ENCODE measurements around the gene ARID4A. TPM values are rescaled to one million over a fixed set of nuclear protein-coding genes. Genes with fewer than 3 reads are reported as not detected.

ARID4A gene
- total RNA-seq, 1 experiment from 2014 or later: 24.9 TPM

DNA sequence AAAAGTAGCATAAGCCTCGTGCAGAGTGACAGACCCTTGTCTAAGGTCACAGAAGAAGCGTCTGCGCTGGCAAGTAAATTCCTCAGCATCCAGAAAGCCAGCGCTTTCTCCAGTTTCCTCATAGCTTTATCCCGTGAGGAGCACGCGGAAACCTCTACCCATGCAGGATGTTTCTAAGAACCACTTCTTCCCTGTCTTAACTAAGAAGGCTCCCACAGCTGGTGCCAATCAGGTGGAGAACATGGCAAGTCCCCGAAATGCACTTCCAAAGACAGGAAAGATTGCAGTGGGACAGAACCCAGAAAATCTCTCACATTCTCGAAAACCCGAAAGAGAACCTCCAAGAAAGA lies 968 bp upstream of the ARID4A start:
- no peak for DNase-seq (ENCODE audit: low spot score)
- Histone ChIP-seq H3K4me1 (ENCODE audit: insufficient read depth, low read length, poor library complexity, severe bottlenecking) (peaks cover 7% of the 10 kb centered on the region), H3K9me3 (ENCODE audit: low read depth, low read length, poor library complexity, severe bottlenecking) (no peaks in the 10 kb centered on the region), H3K36me3 (ENCODE audit: insufficient read depth, low read length, poor library complexity, severe bottlenecking) (peaks cover 37% of the 10 kb centered on the region), H3K27me3 (replicated peaks; ENCODE audit: insufficient read depth, low read depth, low read length, poor library complexity) (no peaks in the 10 kb centered on the region), H3K4me3 (ENCODE audit: low read depth, low read length, poor library complexity, severe bottlenecking) (peak overlapping the region; percentile 77), H3K27ac (ENCODE audit: low read depth, low read length, poor library complexity, severe bottlenecking) (peak overlapping the region; percentile 96)
- intact Hi-C loops (cut with micrococcal nuclease; ENCODE audit: unreplicated experiment): no loop called here
- POLR2A ChIA-PET (ENCODE audit: low non-redundant PET): no interaction called here
- CTCF ChIA-PET: no interaction called here
- no peak for TF ChIP-seq CTCF (conservative IDR thresholded peaks at IDR 0.05; ENCODE audit: low read depth, low read length)
- no peak for TF ChIP-seq EZH2 (IDR thresholded peaks at IDR 0.05; ENCODE audit: borderline replicate concordance, low read depth, low read length, poor library complexity, severe bottlenecking)
- TSS peak; percentile 61 for BruUV-seq (replicated peaks)

GRCh38 chr14:58297762-58298476 lies 436 bp upstream of the ARID4A start:
- no peak for TF ChIP-seq EZH2 (IDR thresholded peaks at IDR 0.05; ENCODE audit: borderline replicate concordance, low read depth, low read length, poor library complexity, severe bottlenecking)
- no peak for TF ChIP-seq CTCF (conservative IDR thresholded peaks at IDR 0.05; ENCODE audit: low read depth, low read length)
- H3K4me1 ChIP-seq (ENCODE audit: insufficient read depth, low read length, poor library complexity, severe bottlenecking): peaks cover 7% of the 10 kb centered on the region
- BruUV-seq (replicated peaks): no TSS peak
- peak; percentile 100 for DNase-seq (ENCODE audit: low spot score)
- H3K36me3 ChIP-seq (ENCODE audit: insufficient read depth, low read length, poor library complexity, severe bottlenecking): peaks cover 35% of the 10 kb centered on the region
- intact Hi-C loops (cut with micrococcal nuclease; ENCODE audit: unreplicated experiment): loop anchor here (1.0 to 2.0 kb wide), 2 partner anchors 33 to 129 kb away; partner anchors contain the start of genes KIAA0586 and TIMM9
- H3K27me3 ChIP-seq (replicated peaks; ENCODE audit: insufficient read depth, low read depth, low read length, poor library complexity): no peaks in the 10 kb centered on the region
- ChIA-PET POLR2A (ENCODE audit: low non-redundant PET) (interaction anchor here (0.5 to 0.6 kb wide), 4 partner anchors 10 to 806 kb away, joined by 3 to 7 read pairs (median 3); no protein-coding TSS in a partner anchor), CTCF (interaction anchor here (0.6 kb wide), 1 partner anchor 191 kb away, joined by 3 read pairs; no protein-coding TSS in a partner anchor)
- H3K27ac ChIP-seq (ENCODE audit: low read depth, low read length, poor library complexity, severe bottlenecking): peak overlapping the region; percentile 96
- peak overlapping the region; percentile 77 for H3K4me3 ChIP-seq (ENCODE audit: low read depth, low read length, poor library complexity, severe bottlenecking)
- H3K9me3 ChIP-seq (ENCODE audit: low read depth, low read length, poor library complexity, severe bottlenecking): no peaks in the 10 kb centered on the region

- H3K36me3 ChIP-seq (ENCODE audit: insufficient read depth, low read length, poor library complexity, severe bottlenecking): peaks cover 17% of the 10 kb centered on the region
- H3K4me1 ChIP-seq (ENCODE audit: insufficient read depth, low read length, poor library complexity, severe bottlenecking): peaks cover 7% of the 10 kb centered on the region
- peak overlapping the region; percentile 77 for H3K4me3 ChIP-seq (ENCODE audit: low read depth, low read length, poor library complexity, severe bottlenecking)
- H3K27ac ChIP-seq (ENCODE audit: low read depth, low read length, poor library complexity, severe bottlenecking): peak overlapping the region; percentile 68
- intact Hi-C loops (cut with micrococcal nuclease; ENCODE audit: unreplicated experiment): loop anchor here (2.0 kb wide), 1 partner anchor 31 kb away; no protein-coding TSS in a partner anchor
- H3K9me3 ChIP-seq (ENCODE audit: low read depth, low read length, poor library complexity, severe bottlenecking): no peaks in the 10 kb centered on the region
- TF ChIP-seq EZH2 (IDR thresholded peaks at IDR 0.05; ENCODE audit: borderline replicate concordance, low read depth, low read length, poor library complexity, severe bottlenecking): no peak
- no peak for TF ChIP-seq CTCF (conservative IDR thresholded peaks at IDR 0.05; ENCODE audit: low read depth, low read length)
- CTCF ChIA-PET: no interaction called here
- DNase-seq (ENCODE audit: low spot score): peak; percentile 26
- POLR2A ChIA-PET (ENCODE audit: low non-redundant PET): interaction anchor here (0.7 kb wide), 1 partner anchor 1636 kb away, joined by 3 read pairs; no protein-coding TSS in a partner anchor
- no peaks in the 10 kb centered on the region for H3K27me3 ChIP-seq (replicated peaks; ENCODE audit: insufficient read depth, low read depth, low read length, poor library complexity)
- BruUV-seq (replicated peaks): no TSS peak
Measured at GRCh38 chr14:58299401-58300330, 1.3 kb downstream of the ARID4A start.

Measured in A673 (cell line).